Type B pancreatic cell (in vitro differentiated cells): ENCODE measurements around the gene CCDC102B. TPM values are rescaled to one million over a fixed set of nuclear protein-coding genes. Genes with fewer than 3 reads are reported as not detected.

ENCODE experiments used
- DNase-seq: peaks from one replicate; pipeline ENCODE4 v3.0.0; 2021; ENCODE audit warnings: mixed read lengths; ENCODE audit not compliant: unreplicated experiment; ENCODE audit errors: extremely low spot score
- H3K27ac Mint-ChIP-seq: 2 replicates; pipeline ENCODE4 v1.8.0; 2021; ENCODE audit warnings: mild to moderate bottlenecking, mixed read lengths
- H3K27me3 Mint-ChIP-seq: 2 replicates; pipeline ENCODE4 v1.8.0; 2021; ENCODE audit warnings: mixed read lengths
- H3K36me3 Mint-ChIP-seq: 2 replicates; pipeline ENCODE4 v1.8.0; 2021; ENCODE audit warnings: mixed read lengths
- H3K4me1 Mint-ChIP-seq: one replicate; pipeline ENCODE4 v1.8.0; 2021; ENCODE audit warnings: mixed read lengths; ENCODE audit not compliant: unreplicated experiment
- H3K4me3 Mint-ChIP-seq: 2 replicates; pipeline ENCODE4 v1.8.0; 2021; ENCODE audit warnings: mild to moderate bottlenecking, mixed read lengths
- H3K9me3 Mint-ChIP-seq: 2 replicates; pipeline ENCODE4 v1.8.0; 2021; ENCODE audit warnings: mixed read lengths
- CTCF ChIP-seq: fragments of 200-600 bp; sonication (generic); conservative IDR thresholded peaks from 2 replicates; pipeline ENCODE4 v1.5.0; 2021; ENCODE audit warnings: antibody characterized with exemption, mild to moderate bottlenecking
- total RNA-seq: library from RNA; stranded (reverse); gene quantifications from 2 replicates; pipeline ENCODE4 v1.2.1, GENCODE V29; 2021; ENCODE audit warnings: low replicate concordance

The CCDC102B gene
- total RNA-seq, 1 donor from 2014 or later = 3.4 TPM

GRCh38 chr18:68830256-68831045 is 32.6 kb downstream of the CCDC102B start:
- no peak overlapping the region for H3K4me3 Mint-ChIP-seq
- no peaks in the 10 kb centered on the region for H3K36me3 Mint-ChIP-seq
- DNase-seq = no peak
- no peaks in the 10 kb centered on the region for H3K9me3 Mint-ChIP-seq
- H3K27me3 Mint-ChIP-seq = no peaks in the 10 kb centered on the region
- no peak overlapping the region for H3K27ac Mint-ChIP-seq
- TF ChIP-seq CTCF = no peak
- no peaks in the 10 kb centered on the region for H3K4me1 Mint-ChIP-seq

- no peaks in the 10 kb centered on the region for H3K9me3 Mint-ChIP-seq
- DNase-seq = no peak
- H3K36me3 Mint-ChIP-seq = no peaks in the 10 kb centered on the region
- no peaks in the 10 kb centered on the region for H3K27me3 Mint-ChIP-seq
- H3K27ac Mint-ChIP-seq = no peak overlapping the region
- TF ChIP-seq CTCF = no peak
- no peak overlapping the region for H3K4me3 Mint-ChIP-seq
- no peaks in the 10 kb centered on the region for H3K4me1 Mint-ChIP-seq
Measured at GRCh38 chr18:68833756-68834155, 35.9 kb downstream of the CCDC102B start.

- Mint-ChIP-seq H3K4me3 (no peak overlapping the region), H3K27ac (no peak overlapping the region), H3K27me3 (no peaks in the 10 kb centered on the region), H3K36me3 (no peaks in the 10 kb centered on the region), H3K4me1 (no peaks in the 10 kb centered on the region), H3K9me3 (no peaks in the 10 kb centered on the region)
- TF ChIP-seq CTCF = no peak
- no peak for DNase-seq
Measured at GRCh38 chr18:68837665-68838451, 40.0 kb downstream of the CCDC102B start.

- no peak for TF ChIP-seq CTCF
- no peaks in the 10 kb centered on the region for H3K27me3 Mint-ChIP-seq
- DNase-seq = no peak
- H3K36me3 Mint-ChIP-seq = no peaks in the 10 kb centered on the region
- no peak overlapping the region for H3K4me3 Mint-ChIP-seq
- H3K9me3 Mint-ChIP-seq = no peaks in the 10 kb centered on the region
- no peak overlapping the region for H3K27ac Mint-ChIP-seq
- H3K4me1 Mint-ChIP-seq = no peaks in the 10 kb centered on the region
Measured at GRCh38 chr18:68839701-68840100, 41.8 kb downstream of the CCDC102B start.

- DNase-seq = no peak
- no peak overlapping the region for H3K27ac Mint-ChIP-seq
- no peaks in the 10 kb centered on the region for H3K36me3 Mint-ChIP-seq
- TF ChIP-seq CTCF = no peak
- no peak overlapping the region for H3K4me3 Mint-ChIP-seq
- H3K9me3 Mint-ChIP-seq = no peaks in the 10 kb centered on the region
- no peaks in the 10 kb centered on the region for H3K27me3 Mint-ChIP-seq
- H3K4me1 Mint-ChIP-seq = no peaks in the 10 kb centered on the region
Measured at GRCh38 chr18:68840554-68841263, 42.8 kb downstream of the CCDC102B start.
